NCI-H2029 treated with DMSO at 0.1 percent for 48 hours (cell line): ENCODE results near the gene HSPA5.

Experiments
- DNase-seq: peaks from one replicate; lab custom pipeline; 2025; lab: John Stamatoyannopoulos, UW

Gene HSPA5

DNA sequence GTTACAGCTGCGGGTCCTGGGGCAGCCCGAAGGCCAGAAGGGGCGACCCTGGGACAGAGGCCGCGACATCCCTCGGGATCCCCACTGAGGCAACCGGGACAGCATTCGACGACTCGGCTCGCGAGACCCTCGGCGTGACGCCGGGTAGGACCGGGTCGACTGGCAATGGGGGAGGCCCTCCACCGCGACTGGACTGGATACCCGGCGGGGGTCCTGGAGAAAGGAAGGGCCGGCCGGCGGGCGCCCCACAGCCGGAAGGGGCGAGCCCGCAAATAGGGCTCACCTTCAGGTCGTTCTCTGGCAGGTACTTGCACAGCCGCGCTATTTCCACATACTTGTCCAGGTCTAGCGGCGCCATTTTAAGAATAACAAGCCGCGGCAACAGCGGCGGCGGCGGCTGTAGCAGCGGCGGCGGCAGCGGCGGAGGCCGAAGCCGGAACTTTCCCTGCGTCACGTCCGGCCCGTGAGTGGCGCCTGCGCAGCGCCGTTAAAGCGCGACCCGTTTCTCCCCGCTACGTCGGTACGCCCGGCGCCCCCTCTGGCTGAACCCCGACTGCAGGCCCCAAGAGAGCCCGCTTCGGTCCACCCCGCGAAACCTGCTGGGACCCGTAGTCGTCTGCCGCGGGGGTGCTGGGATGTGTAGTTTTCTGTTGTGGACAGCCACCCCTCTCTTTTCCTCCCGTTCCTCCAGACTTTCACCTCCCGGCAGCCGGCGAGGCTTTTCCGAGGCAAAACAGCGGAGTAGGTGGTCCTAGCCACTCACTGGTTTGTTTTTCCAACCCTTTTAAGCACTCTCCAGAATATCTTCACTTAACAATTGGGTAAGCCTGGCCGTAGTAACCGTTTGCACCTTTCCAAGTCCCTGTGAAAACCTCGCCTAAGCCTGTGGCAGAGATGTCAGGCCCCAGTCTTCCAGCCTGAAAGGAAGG is 51.5 kb downstream of the HSPA5 start, which contains the start of gene PPP6C:
Gene PPP6C (minus strand): TSS at position 443 of the 929 bp plus-strand sequence. CDS start 85 bp downstream, at position 358.
- peak; percentile 55 for DNase-seq

GRCh38 chr9:125189011-125189360 is 52.2 kb downstream of the HSPA5 start:
- DNase-seq = no peak
